Thyroid gland (tissue), 4 donors: ENCODE measurements around the gene ANAPC5.

Experiments
- CTCF ChIP-seq, 6 experiments: fragments of 200-600 bp in 3 of 6; fragments of 450-650 bp in 3 of 6; sonication (generic) in 3 of 6; IDR thresholded peaks; one replicate each; pipeline ENCODE4 v1.5.1; 2016 to 2019; ENCODE audit warnings: antibody characterized with exemption in 6 of 6, mild to moderate bottlenecking in 2 of 6, inconsistent platforms in 1 of 6, moderate library complexity in 1 of 6
- POLR2A ChIP-seq, 2 donors: fragments of 450-650 bp; IDR thresholded peaks; one replicate each; pipeline ENCODE4 v1.6.1; 2017; ENCODE audit warnings: antibody characterized with exemption in 2 of 2, mild to moderate bottlenecking in 2 of 2, moderate library complexity in 1 of 2

GRCh38 chr12:121283388-121283787 lies 68.8 kb downstream of the ANAPC5 start:
- no peak for TF ChIP-seq CTCF (IDR thresholded peaks at IDR 0.05)
- TF ChIP-seq POLR2A (IDR thresholded peaks at IDR 0.05), result no peak
